Lower leg skin (tissue), 4 donors: Measurements from ENCODE around the gene AMPH. TPM values are rescaled to one million over a fixed set of nuclear protein-coding genes. Genes with fewer than 3 reads are reported as not detected.
"Not testable (repeated sequence)": the region's sequence is repeated elsewhere in the genome, so short reads cannot be mapped to it uniquely, and the experiment has no call there.

Source experiments
- DNase-seq, 2 donors: peaks; one replicate each; pipeline ENCODE4 v3.0.0-alpha.2; 2019; ENCODE audit warnings: low spot score in 2 of 2
- H3K4me3 ChIP-seq: fragments of 200-600 bp; sonication (generic); 2 replicates; pipeline ENCODE4 v1.5.1; 2017; ENCODE audit warnings: mild to moderate bottlenecking, low read depth; ENCODE audit not compliant: poor library complexity, severe bottlenecking
- POLR2A ChIP-seq, 2 donors: fragments of 450-650 bp; IDR thresholded peaks; one replicate each; pipeline ENCODE4 v1.6.1; 2016 to 2017; ENCODE audit warnings: antibody characterized with exemption in 2 of 2, mild to moderate bottlenecking in 1 of 2, moderate library complexity in 1 of 2
- WGBS, 2 donors: methylation state at CpG; one replicate each; pipeline ENCODE4 v1.1.5; 2018; 5-methylcytosine and 5-hydroxymethylcytosine counted together
- intact Hi-C: fragments of 100-400 bp; cut with DNase I; formaldehyde crosslinking; loops from one replicate; pipeline ENCODE4 v1.15.0; 2023; ENCODE audit warnings: low total_unique reads
- total RNA-seq, 4 donors: library from RNA; depleted of rRNA; stranded (reverse); fragments of >200 nt; gene quantifications; one replicate each; pipeline ENCODE4 v1.1.0, GENCODE V29; 2016
- TF ChIP-seq, protein P1 (sequence below), 3 donors: fragments of 450-650 bp; IDR thresholded peaks; one replicate each; pipeline ENCODE4 v1.5.1; 2016; ENCODE audit warnings: antibody characterized with exemption in 3 of 3, mild to moderate bottlenecking in 3 of 3, moderate library complexity in 2 of 3

AMPH gene
- total RNA-seq, 4 donors from 2014 or later: 0.47 to 6.7 (median 3.8) TPM

DNA sequence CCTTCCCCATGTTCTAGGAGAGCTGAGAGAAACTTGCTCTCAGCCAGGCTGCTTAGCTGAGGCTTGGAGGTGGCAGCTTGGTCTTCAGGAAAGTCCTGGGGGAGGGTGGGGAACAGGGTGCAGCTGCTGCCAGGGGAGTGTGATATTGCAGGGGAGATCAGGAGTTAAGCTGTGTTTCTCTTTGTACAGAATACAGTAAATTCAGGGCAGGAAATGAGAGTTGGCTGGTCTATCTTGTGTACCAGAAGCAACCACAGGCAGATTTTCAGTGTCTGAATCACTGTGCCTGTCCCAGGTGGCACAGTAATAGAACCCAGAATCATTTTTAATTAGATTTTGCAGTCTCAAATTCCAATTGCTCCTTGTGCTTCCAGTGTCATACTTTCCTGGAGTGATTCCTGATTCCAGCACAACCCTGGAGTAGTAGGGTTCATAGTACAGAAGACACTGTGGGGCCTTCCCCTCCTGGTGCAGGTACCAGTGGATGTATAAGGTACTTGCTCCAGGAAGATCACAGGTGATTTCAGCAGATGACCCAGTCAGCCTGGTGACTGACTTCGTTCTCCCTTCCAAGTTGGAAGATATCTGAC lies 263.8 kb downstream of the AMPH start:
- intact Hi-C loops: no loop called here
- DNase-seq: no peak
- H3K4me3 ChIP-seq: no peak overlapping the region
- no peak for TF ChIP-seq POLR2A (IDR thresholded peaks at IDR 0.05)
- TF ChIP-seq, protein P1, sequence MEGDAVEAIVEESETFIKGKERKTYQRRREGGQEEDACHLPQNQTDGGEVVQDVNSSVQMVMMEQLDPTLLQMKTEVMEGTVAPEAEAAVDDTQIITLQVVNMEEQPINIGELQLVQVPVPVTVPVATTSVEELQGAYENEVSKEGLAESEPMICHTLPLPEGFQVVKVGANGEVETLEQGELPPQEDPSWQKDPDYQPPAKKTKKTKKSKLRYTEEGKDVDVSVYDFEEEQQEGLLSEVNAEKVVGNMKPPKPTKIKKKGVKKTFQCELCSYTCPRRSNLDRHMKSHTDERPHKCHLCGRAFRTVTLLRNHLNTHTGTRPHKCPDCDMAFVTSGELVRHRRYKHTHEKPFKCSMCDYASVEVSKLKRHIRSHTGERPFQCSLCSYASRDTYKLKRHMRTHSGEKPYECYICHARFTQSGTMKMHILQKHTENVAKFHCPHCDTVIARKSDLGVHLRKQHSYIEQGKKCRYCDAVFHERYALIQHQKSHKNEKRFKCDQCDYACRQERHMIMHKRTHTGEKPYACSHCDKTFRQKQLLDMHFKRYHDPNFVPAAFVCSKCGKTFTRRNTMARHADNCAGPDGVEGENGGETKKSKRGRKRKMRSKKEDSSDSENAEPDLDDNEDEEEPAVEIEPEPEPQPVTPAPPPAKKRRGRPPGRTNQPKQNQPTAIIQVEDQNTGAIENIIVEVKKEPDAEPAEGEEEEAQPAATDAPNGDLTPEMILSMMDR (IDR thresholded peaks at IDR 0.05): no peak
- 83 to 89% methylated on average over 1 of the region's 1 CpG for WGBS, 2 donors

DNA sequence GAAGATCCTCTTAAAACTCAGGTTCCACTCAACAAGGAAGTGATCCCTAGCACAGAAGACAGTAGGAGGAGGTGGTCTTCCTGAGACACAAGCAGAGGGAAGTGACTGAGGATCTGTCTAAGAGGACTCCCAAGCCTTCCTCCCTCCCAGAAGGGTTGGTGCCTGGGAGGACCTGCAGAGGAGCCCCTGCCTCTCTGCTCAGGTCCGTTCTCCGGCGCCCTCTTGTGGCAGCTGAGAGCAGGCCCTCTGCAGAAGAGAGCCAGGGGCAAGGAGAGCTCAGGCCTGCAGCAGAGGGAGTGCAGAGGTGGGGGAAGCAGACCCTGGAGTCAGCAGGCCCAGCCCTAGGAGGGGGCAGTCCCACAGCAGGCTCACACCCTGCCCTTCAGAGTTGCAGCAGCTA lies 267.8 kb downstream of the AMPH start:
- 23 to 54% methylated on average over 3 of the region's 3 CpGs for WGBS, 2 donors
- DNase-seq: peak in 1 of 2 donors; percentile 90
- intact Hi-C loops, H3K4me3 ChIP-seq: not testable (repeated sequence)

DNA sequence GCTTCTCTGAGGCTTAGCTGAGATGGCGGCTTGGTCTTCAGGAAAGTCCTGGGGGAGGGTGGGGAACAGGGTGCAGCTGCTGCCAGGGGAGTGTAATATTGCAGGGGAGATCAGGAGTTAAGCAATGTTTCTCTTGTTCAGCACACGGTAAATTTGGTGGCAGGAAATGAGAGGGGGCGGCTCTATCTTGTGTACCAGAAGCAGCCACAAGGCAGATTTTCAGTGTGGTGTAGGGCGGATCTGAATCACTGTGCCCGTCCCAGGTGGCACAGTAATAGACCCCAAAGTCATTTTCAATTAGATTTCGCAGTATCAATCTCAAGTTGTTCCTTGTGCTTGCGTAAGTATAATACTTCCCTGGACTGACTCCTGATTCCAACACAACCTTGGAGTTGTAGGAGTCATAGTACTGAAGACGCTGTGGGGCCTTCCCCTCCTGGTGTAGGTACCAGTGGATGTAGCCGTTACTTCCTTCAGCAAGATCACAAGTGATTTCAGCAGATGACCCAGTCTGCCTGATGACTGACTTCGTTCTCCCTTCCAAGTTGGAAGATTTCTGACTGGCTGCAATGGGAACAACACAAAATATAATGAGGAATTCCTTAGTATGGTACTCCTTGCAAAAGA lies 268.4 kb downstream of the AMPH start:
- not testable (repeated sequence) for DNase-seq
- WGBS, 2 donors: 69 to 74% methylated on average over 10 of the region's 10 CpGs

DNA sequence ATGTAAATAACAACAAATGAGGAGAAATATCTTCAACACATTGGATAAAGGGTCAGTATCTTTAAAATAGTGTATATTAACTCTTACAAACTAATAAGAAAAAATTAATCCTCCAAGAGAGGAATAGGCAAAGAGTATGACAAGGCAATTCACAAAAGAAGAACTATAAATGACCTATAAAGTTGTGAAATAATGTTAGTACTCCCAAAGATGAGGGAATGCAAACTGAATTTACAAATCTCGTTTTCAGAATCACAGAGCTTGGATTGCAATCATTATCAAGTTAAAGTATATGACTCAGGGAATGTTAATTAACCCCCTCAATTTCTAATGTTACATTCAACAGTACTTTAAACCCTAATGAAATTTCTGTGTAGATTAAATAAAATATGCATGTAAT lies 270.4 kb downstream of the AMPH start:
- H3K4me3 ChIP-seq: no peak overlapping the region
- DNase-seq: no peak
- intact Hi-C loops: no loop called here
- 47 to 54% methylated on average over 1 of the region's 1 CpG for WGBS, 2 donors
- TF ChIP-seq POLR2A (IDR thresholded peaks at IDR 0.05): no peak
- TF ChIP-seq, protein P1 (IDR thresholded peaks at IDR 0.05): no peak

More for the DNA sequence above, 268.4 kb downstream of the AMPH start:
- H3K4me3 ChIP-seq, intact Hi-C loops: not testable (repeated sequence)

DNA sequence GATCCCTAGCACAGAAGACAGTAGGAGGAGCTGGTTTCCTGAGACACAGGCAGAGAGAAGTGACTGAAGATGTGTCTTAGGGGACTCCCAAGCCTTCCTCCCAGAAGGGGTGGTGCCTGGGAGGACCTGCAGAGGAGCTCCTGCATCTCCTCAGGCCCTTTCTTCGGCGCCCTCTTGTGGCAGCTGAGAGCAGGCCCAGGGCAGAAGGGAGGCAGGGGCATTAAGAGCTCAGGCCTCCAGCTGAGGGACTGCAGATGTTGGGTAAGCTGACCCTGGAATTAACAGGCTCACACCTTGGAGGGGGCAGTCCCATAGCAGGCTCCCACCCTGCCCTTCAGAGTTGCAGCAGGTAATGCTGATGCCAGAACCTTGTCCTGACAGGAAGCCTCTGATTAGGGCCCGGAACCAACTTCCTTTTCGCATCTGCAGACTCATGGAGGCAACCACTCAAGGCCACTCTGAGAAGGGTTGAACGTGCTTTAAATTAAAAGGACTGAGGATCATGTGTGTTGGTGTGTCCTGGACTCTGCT lies 272.0 kb downstream of the AMPH start:
- peak; percentile 39 to 92 for DNase-seq

DNA sequence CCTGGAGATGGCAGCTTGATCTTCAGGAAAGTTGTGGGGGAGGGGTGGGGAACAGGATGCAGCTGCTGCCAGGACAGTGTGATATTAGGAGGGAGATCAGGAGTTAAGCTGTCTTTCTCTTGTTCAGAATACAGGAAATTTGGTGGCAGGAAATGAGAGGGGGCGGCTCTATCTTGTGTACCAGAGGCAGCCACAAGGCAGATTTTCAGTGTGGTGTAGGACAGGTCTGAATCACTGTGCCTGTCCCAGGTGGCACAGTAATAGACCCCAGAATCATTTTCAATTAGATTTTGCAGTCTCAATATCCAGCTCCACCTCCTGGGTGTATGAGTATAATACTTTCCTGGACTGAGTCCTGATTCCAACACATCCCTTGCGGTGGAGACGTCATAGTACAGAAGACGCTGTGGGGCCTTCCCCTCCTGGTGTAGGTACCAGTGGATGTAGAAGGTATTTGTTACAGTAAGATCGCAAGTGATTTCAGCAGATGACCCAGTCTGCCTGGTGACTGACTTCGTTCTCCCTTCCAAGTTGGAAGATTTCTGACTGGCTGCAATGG lies 272.8 kb downstream of the AMPH start:
- peak in 1 of 2 donors; percentile 80 for DNase-seq
- H3K4me3 ChIP-seq, intact Hi-C loops: not testable (repeated sequence)
- WGBS, 2 donors: 74 to 78% methylated on average over 6 of the region's 6 CpGs

More for the DNA sequence above, 272.0 kb downstream of the AMPH start:
- 37 to 44% methylated on average over 5 of the region's 5 CpGs for WGBS, 2 donors
- H3K4me3 ChIP-seq, intact Hi-C loops: not testable (repeated sequence)

DNA sequence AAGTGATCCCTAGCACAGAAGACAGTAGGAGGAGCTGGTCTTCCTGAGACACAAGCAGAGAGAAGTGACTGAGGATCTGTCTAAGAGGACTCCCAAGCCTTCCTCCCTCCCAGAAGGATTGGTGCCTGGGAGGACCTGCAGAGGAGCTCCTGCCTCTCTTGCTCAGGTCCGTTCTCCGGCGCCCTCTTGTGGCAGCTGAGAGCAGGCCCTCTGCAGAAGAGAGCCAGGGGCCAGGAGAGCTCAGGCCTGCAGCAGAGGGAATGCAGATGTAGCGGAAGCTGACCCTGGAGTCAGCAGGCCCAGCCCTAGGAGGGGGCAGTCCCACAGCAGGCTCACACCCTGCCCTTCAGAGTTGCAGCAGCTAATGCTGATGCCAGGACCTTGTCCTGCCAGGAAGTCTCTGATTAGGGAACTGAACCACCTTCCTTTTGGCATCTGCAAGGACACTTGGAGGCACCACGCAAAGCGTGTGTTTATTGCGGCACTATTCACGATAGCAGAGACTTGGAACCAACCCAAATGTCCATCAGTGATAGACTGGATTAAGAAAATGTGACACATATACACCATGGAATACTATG lies 276.8 kb downstream of the AMPH start:
- H3K4me3 ChIP-seq, intact Hi-C loops: not testable (repeated sequence)
- WGBS, 2 donors: 56 to 70% methylated on average over 6 to 8 of the region's 8 CpGs
- peak in 1 of 2 donors; percentile 92 for DNase-seq

DNA sequence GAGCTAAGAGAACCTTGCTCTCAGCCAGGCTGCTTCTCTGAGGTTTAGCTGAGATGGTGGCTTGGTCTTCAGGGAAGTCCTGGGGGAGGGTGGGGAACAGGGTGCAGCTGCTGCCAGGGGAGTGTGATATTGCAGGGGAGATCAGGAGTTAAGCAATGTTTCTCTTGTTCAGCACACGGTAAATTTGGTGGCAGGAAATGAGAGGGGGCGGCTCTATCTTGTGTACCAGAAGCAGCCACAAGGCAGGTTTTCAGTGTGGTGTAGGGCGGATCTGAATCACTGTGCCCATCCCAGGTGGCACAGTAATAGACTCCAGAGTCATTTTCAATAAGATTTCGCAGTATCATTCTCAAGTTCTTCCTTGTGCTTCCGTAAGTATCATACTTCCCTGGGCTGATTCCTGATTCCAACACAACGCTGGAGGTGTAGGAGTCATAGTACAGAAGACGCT lies 277.7 kb downstream of the AMPH start:
- WGBS, 2 donors: 68 to 71% methylated on average over 7 of the region's 7 CpGs
- DNase-seq, H3K4me3 ChIP-seq, intact Hi-C loops: not testable (repeated sequence)
